Measurements from ENCODE around the gene QRFP.

The QRFP gene

GRCh38 chr9:130934702-130935647 lies 38.4 kb upstream of the QRFP start:
- TF ChIP-seq POLR2A (IDR thresholded peaks at IDR 0.05; ENCODE audit: low read depth, low read length): no peak
- TF ChIP-seq TAF1 (IDR thresholded peaks at IDR 0.05; ENCODE audit: low read depth, low read length): no peak
- no peak for TF ChIP-seq POLR2AphosphoS5 (IDR thresholded peaks at IDR 0.05; ENCODE audit: low read depth, low read length)
- TF ChIP-seq POU2F2 (IDR thresholded peaks at IDR 0.05; ENCODE audit: low read depth, low read length): no peak
- no peak for TF ChIP-seq PAX5 (IDR thresholded peaks at IDR 0.05; ENCODE audit: insufficient read depth, low read length, severe bottlenecking)
- TF ChIP-seq SPI1 (IDR thresholded peaks at IDR 0.05; ENCODE audit: low read depth, low read length): no peak
- FAIRE-seq (no peak), DNase-seq (ENCODE audit: insufficient read length, low spot score) (no peak)

- no peak for TF ChIP-seq POLR2AphosphoS5 (IDR thresholded peaks at IDR 0.05; ENCODE audit: low read depth, low read length)
- TF ChIP-seq PAX5 (IDR thresholded peaks at IDR 0.05; ENCODE audit: insufficient read depth, low read length, severe bottlenecking): no peak
- TF ChIP-seq SPI1 (IDR thresholded peaks at IDR 0.05; ENCODE audit: low read depth, low read length): no peak
- no peak for TF ChIP-seq POLR2A (IDR thresholded peaks at IDR 0.05; ENCODE audit: low read depth, low read length)
- TF ChIP-seq POU2F2 (IDR thresholded peaks at IDR 0.05; ENCODE audit: low read depth, low read length): no peak
- TF ChIP-seq TAF1 (IDR thresholded peaks at IDR 0.05; ENCODE audit: low read depth, low read length): no peak
- DNase-seq (ENCODE audit: insufficient read length, low spot score): no peak
- FAIRE-seq: no peak
Measured at GRCh38 chr9:130934246-130934645, 37.6 kb upstream of the QRFP start.

- FAIRE-seq (no peak), DNase-seq (ENCODE audit: insufficient read length, low spot score) (no peak)
- TF ChIP-seq PAX5 (IDR thresholded peaks at IDR 0.05; ENCODE audit: insufficient read depth, low read length, severe bottlenecking): no peak
- no peak for TF ChIP-seq POLR2A (IDR thresholded peaks at IDR 0.05; ENCODE audit: low read depth, low read length)
- TF ChIP-seq TAF1 (IDR thresholded peaks at IDR 0.05; ENCODE audit: low read depth, low read length): no peak
- no peak for TF ChIP-seq SPI1 (IDR thresholded peaks at IDR 0.05; ENCODE audit: low read depth, low read length)
- TF ChIP-seq POLR2AphosphoS5 (IDR thresholded peaks at IDR 0.05; ENCODE audit: low read depth, low read length): no peak
Measured at GRCh38 chr9:130933114-130934046, 36.8 kb upstream of the QRFP start.

GRCh38 chr9:130932255-130933079 lies 35.9 kb upstream of the QRFP start:
- DNase-seq (ENCODE audit: insufficient read length, low spot score) (no peak), FAIRE-seq (no peak)
- no peak for TF ChIP-seq POLR2AphosphoS5 (IDR thresholded peaks at IDR 0.05; ENCODE audit: low read depth, low read length)
- TF ChIP-seq POLR2A (IDR thresholded peaks at IDR 0.05; ENCODE audit: low read depth, low read length): no peak
- no peak for TF ChIP-seq SPI1 (IDR thresholded peaks at IDR 0.05; ENCODE audit: low read depth, low read length)

- DNase-seq (ENCODE audit: insufficient read length, low spot score) (peak; percentile 64), FAIRE-seq (no peak)
- TF ChIP-seq TAF1 (IDR thresholded peaks at IDR 0.05; ENCODE audit: low read depth, low read length): no peak
- peak; percentile 91 for TF ChIP-seq PAX5 (IDR thresholded peaks at IDR 0.05; ENCODE audit: insufficient read depth, low read length, severe bottlenecking)
- TF ChIP-seq POU2F2 (IDR thresholded peaks at IDR 0.05; ENCODE audit: low read depth, low read length): no peak
- TF ChIP-seq SPI1 (IDR thresholded peaks at IDR 0.05; ENCODE audit: low read depth, low read length): peak; percentile 91
- no peak for TF ChIP-seq POLR2A (IDR thresholded peaks at IDR 0.05; ENCODE audit: low read depth, low read length)
Measured at GRCh38 chr9:130931508-130932254, 35.1 kb upstream of the QRFP start.

GRCh38 chr9:130930804-130931349 lies 34.3 kb upstream of the QRFP start:
- FAIRE-seq (no peak), DNase-seq (ENCODE audit: insufficient read length, low spot score) (no peak)
- TF ChIP-seq SPI1 (IDR thresholded peaks at IDR 0.05; ENCODE audit: low read depth, low read length) (no peak), PAX5 (IDR thresholded peaks at IDR 0.05; ENCODE audit: insufficient read depth, low read length, severe bottlenecking) (no peak), TAF1 (IDR thresholded peaks at IDR 0.05; ENCODE audit: low read depth, low read length) (no peak), POU2F2 (IDR thresholded peaks at IDR 0.05; ENCODE audit: low read depth, low read length) (no peak), POLR2AphosphoS5 (IDR thresholded peaks at IDR 0.05; ENCODE audit: low read depth, low read length) (no peak), POLR2A (IDR thresholded peaks at IDR 0.05; ENCODE audit: low read depth, low read length) (no peak)

GRCh38 chr9:130930132-130930803 lies 33.7 kb upstream of the QRFP start:
- no peak for DNase-seq (ENCODE audit: insufficient read length, low spot score)
- TF ChIP-seq POU2F2 (IDR thresholded peaks at IDR 0.05; ENCODE audit: low read depth, low read length): no peak
- TF ChIP-seq SPI1 (IDR thresholded peaks at IDR 0.05; ENCODE audit: low read depth, low read length): no peak
- TF ChIP-seq POLR2AphosphoS5 (IDR thresholded peaks at IDR 0.05; ENCODE audit: low read depth, low read length): no peak
- TF ChIP-seq POLR2A (IDR thresholded peaks at IDR 0.05; ENCODE audit: low read depth, low read length): no peak
- no peak for TF ChIP-seq TAF1 (IDR thresholded peaks at IDR 0.05; ENCODE audit: low read depth, low read length)
- TF ChIP-seq PAX5 (IDR thresholded peaks at IDR 0.05; ENCODE audit: insufficient read depth, low read length, severe bottlenecking): no peak
- no peak for FAIRE-seq

Data from GM12891 (cell line).